ENCODE data around the gene MMP23B.

DNA sequence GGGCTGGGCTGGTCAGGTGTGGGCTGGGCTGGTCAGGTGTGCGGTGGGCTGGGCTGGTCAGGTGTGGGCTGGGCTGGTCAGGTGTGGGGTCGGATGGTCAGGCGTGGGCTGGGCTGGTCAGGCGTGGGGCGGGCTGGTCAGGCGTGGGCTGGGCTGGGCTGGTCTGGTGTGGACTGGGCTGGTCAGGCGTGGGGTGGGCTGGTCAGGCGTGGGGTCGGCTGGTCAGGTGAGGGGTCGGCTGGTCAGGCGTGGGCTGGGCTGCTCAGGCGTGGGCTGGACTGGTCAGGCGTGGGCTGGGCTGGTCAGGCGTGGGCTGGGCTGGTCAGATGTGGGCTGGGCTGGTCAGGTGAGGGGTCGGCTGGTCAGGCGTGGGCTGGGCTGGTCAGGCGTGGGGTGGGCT lies 26.2 kb upstream of the MMP23B start:
- TF ChIP-seq, protein P1, sequence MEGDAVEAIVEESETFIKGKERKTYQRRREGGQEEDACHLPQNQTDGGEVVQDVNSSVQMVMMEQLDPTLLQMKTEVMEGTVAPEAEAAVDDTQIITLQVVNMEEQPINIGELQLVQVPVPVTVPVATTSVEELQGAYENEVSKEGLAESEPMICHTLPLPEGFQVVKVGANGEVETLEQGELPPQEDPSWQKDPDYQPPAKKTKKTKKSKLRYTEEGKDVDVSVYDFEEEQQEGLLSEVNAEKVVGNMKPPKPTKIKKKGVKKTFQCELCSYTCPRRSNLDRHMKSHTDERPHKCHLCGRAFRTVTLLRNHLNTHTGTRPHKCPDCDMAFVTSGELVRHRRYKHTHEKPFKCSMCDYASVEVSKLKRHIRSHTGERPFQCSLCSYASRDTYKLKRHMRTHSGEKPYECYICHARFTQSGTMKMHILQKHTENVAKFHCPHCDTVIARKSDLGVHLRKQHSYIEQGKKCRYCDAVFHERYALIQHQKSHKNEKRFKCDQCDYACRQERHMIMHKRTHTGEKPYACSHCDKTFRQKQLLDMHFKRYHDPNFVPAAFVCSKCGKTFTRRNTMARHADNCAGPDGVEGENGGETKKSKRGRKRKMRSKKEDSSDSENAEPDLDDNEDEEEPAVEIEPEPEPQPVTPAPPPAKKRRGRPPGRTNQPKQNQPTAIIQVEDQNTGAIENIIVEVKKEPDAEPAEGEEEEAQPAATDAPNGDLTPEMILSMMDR (IDR thresholded peaks at IDR 0.05), result no peak
- no peak for TF ChIP-seq EZH2 (IDR thresholded peaks at IDR 0.05)
